Peyer's patch (tissue), 4 donors: Measurements from ENCODE around the gene NHSL1. TPM values are rescaled to one million over a fixed set of nuclear protein-coding genes. Genes with fewer than 3 reads are reported as not detected.

ENCODE experiments used
- DNase-seq, 3 donors: peaks; one replicate each; pipeline ENCODE4 v3.0.0-alpha.2; 2017 to 2019
- H3K27ac ChIP-seq, 4 donors: fragments of 200-600 bp; sonication (generic); one replicate each; pipeline ENCODE4 v1.5.1; 2016 to 2019
- H3K27me3 ChIP-seq, 2 donors: fragments of 200-600 bp; sonication (generic); one replicate each; pipeline ENCODE4 v1.5.1; 2019
- H3K36me3 ChIP-seq, 3 donors: fragments of 200-600 bp; sonication (generic); one replicate each; pipeline ENCODE4 v1.5.1; 2016 to 2019
- H3K4me1 ChIP-seq, 4 donors: fragments of 200-600 bp; sonication (generic); one replicate each; pipeline ENCODE4 v1.5.1; 2016 to 2019
- H3K4me3 ChIP-seq, 4 donors: fragments of 200-600 bp; sonication (generic); 1 replicate in 3 of 4; 2 replicates in 1 of 4; pipeline ENCODE4 v1.5.1; 2016 to 2019; ENCODE audit warnings: mild to moderate bottlenecking in 1 of 4
- H3K9me3 ChIP-seq, 4 donors: fragments of 200-600 bp; sonication (generic); one replicate each; pipeline ENCODE4 v1.5.1; 2016 to 2019; ENCODE audit warnings: mild to moderate bottlenecking in 1 of 4
- CTCF ChIP-seq, 6 experiments: fragments of 450-650 bp in 4 of 6; fragments of 200-600 bp in 2 of 6; sonication (generic) in 1 of 6; IDR thresholded peaks; one replicate each; pipeline ENCODE4 v1.5.1; 2017 to 2019; ENCODE audit warnings: antibody characterized with exemption in 6 of 6, mild to moderate bottlenecking in 3 of 6, moderate library complexity in 1 of 6
- POLR2A ChIP-seq, 2 donors: fragments of 450-650 bp; IDR thresholded peaks; one replicate each; pipeline ENCODE4 v1.5.1; 2017; ENCODE audit warnings: antibody characterized with exemption in 2 of 2, mild to moderate bottlenecking in 2 of 2, moderate library complexity in 2 of 2
- total RNA-seq, 4 donors: library from RNA; depleted of rRNA; stranded (reverse); fragments of >200 nt; gene quantifications; one replicate each; pipeline ENCODE4 v1.1.0, GENCODE V29; 2016

The NHSL1 gene
- total RNA-seq, 4 donors from 2014 or later, result 48.7 to 187 (median 160) TPM

DNA sequence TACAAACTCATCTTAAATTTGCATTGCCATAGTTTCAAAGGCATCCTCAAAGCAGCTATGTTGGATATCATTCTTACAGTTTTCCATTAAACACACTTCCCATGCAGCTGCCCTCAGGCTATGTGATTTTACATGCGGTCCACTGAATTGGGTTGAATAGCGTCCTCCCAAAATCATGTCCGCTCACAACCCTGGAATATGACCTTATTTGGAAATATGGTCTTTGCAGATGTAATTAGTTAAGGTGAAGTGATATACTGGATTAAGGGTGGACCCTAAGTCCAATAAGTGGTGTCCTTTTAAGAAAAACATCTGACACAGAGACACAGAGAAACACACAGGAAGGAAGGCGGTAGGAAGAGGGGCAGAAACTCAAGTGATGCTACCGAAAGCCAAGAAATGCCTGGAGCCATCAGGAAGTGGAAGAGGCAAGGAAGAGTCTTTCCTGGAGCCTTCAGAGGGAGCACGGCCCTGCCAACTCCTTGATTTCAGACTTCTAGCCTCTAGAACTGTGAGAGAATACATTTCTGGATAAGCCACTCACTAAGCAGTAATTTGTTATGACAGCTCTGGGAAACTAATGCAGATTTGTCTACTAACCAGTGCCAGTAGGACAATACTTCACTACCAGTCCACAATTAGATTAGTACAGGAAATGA lies 42.7 kb upstream of the NHSL1 start:
- Histone ChIP-seq H3K4me3 (no peak overlapping the region), H3K27ac (peak overlapping the region in 2 of 4 donors; percentile 40 to 42), H3K9me3 (no peaks in the 10 kb centered on the region), H3K4me1 (no peaks in the 10 kb centered on the region), H3K27me3 (no peaks in the 10 kb centered on the region), H3K36me3 (no peaks in the 10 kb centered on the region)
- no peak for DNase-seq
- TF ChIP-seq CTCF (IDR thresholded peaks at IDR 0.05), result no peak
- TF ChIP-seq POLR2A (IDR thresholded peaks at IDR 0.05), result no peak

DNA sequence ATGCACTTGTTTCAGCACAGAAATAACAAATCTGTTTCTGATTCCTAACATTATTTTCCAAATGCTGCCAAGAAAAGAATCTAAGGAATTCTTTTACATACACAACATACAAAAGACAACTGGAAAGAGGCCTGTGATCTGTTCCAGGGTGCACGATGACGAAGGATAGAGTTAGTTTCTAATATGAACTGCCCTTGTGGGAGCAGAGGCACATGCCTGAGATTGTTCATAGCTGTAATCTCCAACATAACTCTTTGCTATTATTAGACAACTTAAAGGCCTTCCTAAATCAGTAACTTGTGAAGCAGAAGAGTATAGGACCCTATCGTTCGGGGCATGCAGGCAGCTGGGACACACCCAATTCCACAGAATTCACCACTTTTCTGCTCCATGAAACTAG lies 41.2 kb upstream of the NHSL1 start:
- no peaks in the 10 kb centered on the region for H3K27me3 ChIP-seq
- H3K4me3 ChIP-seq, result no peak overlapping the region
- TF ChIP-seq POLR2A (IDR thresholded peaks at IDR 0.05) (no peak), CTCF (IDR thresholded peaks at IDR 0.05) (no peak)
- peak overlapping the region in 2 of 4 donors; percentile 21 to 40 for H3K27ac ChIP-seq
- no peaks in the 10 kb centered on the region for H3K36me3 ChIP-seq
- no peak for DNase-seq
- no peaks in the 10 kb centered on the region for H3K9me3 ChIP-seq
- H3K4me1 ChIP-seq, result no peaks in the 10 kb centered on the region

- DNase-seq, result no peak
- H3K27me3 ChIP-seq, result no peaks in the 10 kb centered on the region
- no peaks in the 10 kb centered on the region for H3K4me1 ChIP-seq
- peak overlapping the region in 1 of 4 donors; percentile 40 for H3K27ac ChIP-seq
- no peaks in the 10 kb centered on the region for H3K36me3 ChIP-seq
- no peaks in the 10 kb centered on the region for H3K9me3 ChIP-seq
- no peak overlapping the region for H3K4me3 ChIP-seq
- TF ChIP-seq POLR2A (IDR thresholded peaks at IDR 0.05) (no peak), CTCF (IDR thresholded peaks at IDR 0.05) (no peak)
Measured at GRCh38 chr6:138539876-138540275, 40.6 kb upstream of the NHSL1 start.

DNA sequence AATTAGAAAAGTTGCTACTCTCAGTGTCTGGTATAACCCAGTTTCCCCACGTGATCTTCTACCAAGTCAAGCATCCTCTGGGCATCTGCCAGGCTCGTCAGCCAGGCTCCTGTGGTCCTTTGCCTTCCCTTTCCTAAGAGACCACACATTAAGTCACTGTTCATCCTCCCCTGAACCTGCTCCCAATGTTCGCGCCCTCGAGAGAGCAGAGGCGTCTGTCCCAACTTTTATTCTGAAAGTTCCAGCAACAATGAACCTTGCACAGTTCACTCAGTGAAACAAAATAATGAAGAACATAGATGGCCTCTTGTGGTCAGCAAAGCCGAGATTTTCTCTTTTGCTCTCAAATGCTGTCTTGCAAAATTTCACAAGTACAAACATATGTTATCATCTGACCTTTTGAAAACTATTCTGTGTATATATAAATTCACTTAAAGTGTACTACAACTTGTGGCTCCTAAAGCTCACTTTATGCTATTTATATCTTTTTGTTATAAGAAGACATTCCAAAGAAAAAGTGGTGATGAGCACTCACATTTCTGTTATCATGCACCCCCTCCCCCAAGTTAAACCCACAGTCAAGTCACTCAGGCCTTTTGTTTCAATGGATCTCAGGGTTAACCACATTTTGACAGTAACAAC lies 39.2 kb upstream of the NHSL1 start:
- H3K27ac ChIP-seq, result peak overlapping the region in 1 of 4 donors; percentile 9
- no peaks in the 10 kb centered on the region for H3K36me3 ChIP-seq
- H3K27me3 ChIP-seq, result no peaks in the 10 kb centered on the region
- no peaks in the 10 kb centered on the region for H3K4me1 ChIP-seq
- H3K9me3 ChIP-seq, result no peaks in the 10 kb centered on the region
- DNase-seq, result no peak
- TF ChIP-seq CTCF (IDR thresholded peaks at IDR 0.05) (no peak), POLR2A (IDR thresholded peaks at IDR 0.05) (no peak)
- H3K4me3 ChIP-seq, result no peak overlapping the region

DNA sequence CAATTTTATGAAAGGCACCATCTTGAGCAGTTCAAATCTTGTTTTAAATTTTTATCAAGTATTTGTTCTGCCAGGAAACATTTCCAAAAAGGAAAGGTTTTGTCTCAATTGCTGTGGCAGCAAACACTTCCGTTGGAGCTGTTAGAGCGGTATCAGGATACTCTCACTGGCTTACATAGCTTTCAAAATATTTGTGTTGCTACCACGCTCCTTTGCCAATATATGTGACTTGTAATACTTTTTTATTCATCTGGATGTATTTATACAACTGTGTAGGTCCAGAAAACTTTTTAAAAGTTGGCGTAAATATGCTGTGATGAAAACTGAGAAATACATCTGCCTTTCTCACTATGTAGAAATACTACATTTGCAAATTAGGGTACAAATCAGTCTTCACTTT lies 37.8 kb upstream of the NHSL1 start:
- no peak overlapping the region for H3K4me3 ChIP-seq
- no peak overlapping the region for H3K27ac ChIP-seq
- H3K4me1 ChIP-seq, result no peaks in the 10 kb centered on the region
- no peak for TF ChIP-seq CTCF (IDR thresholded peaks at IDR 0.05)
- TF ChIP-seq POLR2A (IDR thresholded peaks at IDR 0.05), result no peak
- H3K27me3 ChIP-seq, result no peaks in the 10 kb centered on the region
- DNase-seq, result no peak
- no peaks in the 10 kb centered on the region for H3K36me3 ChIP-seq
- no peaks in the 10 kb centered on the region for H3K9me3 ChIP-seq
